Measurements from ENCODE around the gene SLMAP.

Gene SLMAP

GRCh38 chr3:57923101-57923500 lies 167.0 kb downstream of the SLMAP start:
- TF ChIP-seq CTCF (IDR thresholded peaks at IDR 0.05; ENCODE audit: extremely low read depth, missing control alignments), result no peak
- no peak for DNase-seq (ENCODE audit: low spot score)

DNA sequence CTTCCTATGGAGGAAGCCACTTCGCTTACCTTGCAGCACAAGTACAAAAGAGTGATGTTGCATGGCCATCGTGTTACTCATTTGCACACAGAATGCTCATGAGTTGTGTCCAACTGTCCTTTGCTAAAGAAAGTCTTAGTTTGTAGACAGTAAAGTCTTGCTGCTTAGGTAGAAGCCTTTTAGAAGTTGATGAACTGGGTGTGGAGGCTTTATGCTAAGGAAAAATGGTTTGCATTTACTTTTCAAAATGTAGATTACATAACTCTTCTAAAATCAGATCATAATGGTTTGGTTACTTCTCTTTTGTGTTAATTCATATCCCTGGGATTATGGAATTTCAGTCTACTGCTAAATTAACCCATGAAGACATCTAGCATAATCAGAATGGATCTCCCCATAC lies 167.6 kb downstream of the SLMAP start:
- no peak for DNase-seq (ENCODE audit: low spot score)
- TF ChIP-seq CTCF (IDR thresholded peaks at IDR 0.05; ENCODE audit: extremely low read depth, missing control alignments), result no peak

DNA sequence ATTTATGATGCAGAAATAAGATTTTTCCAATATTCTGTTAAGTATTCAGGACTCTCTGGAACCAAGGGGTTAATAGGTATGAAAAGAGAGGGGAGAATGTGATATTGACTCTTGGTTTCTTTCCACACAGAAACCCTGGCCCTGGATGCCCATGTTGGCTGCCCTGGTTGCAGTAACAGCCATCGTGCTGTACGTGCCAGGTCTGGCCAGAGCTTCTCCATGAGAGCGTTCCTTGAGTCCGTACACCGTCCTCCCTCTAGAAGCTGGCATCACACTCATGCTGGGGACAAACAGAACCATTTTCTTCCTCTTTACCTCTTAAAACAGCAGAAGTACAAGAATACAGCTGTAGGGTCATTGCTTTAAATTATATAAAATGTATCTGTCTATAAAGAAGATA lies 171.1 kb downstream of the SLMAP start:
- TF ChIP-seq CTCF (IDR thresholded peaks at IDR 0.05; ENCODE audit: extremely low read depth, missing control alignments), result no peak
- DNase-seq (ENCODE audit: low spot score), result no peak

GRCh38 chr3:57927916-57928315 lies 171.8 kb downstream of the SLMAP start:
- no peak for TF ChIP-seq CTCF (IDR thresholded peaks at IDR 0.05; ENCODE audit: extremely low read depth, missing control alignments)
- no peak for DNase-seq (ENCODE audit: low spot score)

- no peak for TF ChIP-seq CTCF (IDR thresholded peaks at IDR 0.05; ENCODE audit: extremely low read depth, missing control alignments)
- no peak for DNase-seq (ENCODE audit: low spot score)
Observed at GRCh38 chr3:57928511-57928910, 172.4 kb downstream of the SLMAP start.

DNA sequence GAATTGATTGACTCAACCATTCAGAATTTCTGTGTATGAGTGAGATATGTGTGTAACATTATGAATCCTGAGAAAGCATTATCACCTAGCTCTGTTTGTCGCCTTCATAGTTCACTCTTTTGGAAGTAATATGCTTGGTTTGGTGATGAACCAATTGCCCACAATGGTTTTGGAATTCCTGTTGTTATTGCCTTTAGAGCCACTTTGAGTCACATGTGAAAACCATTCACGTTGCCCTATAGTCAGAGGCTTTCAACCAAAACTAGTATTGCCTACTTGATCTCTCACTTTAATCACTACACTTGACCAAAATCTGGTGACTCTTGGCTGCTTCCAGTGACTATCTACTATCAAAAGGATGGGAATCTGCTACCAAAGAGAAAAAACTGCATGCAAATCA lies 173.9 kb downstream of the SLMAP start:
- no peak for DNase-seq (ENCODE audit: low spot score)
- TF ChIP-seq CTCF (IDR thresholded peaks at IDR 0.05; ENCODE audit: extremely low read depth, missing control alignments), result no peak

GRCh38 chr3:57933602-57934001 lies 177.5 kb downstream of the SLMAP start:
- no peak for DNase-seq (ENCODE audit: low spot score)
- no peak for TF ChIP-seq CTCF (IDR thresholded peaks at IDR 0.05; ENCODE audit: extremely low read depth, missing control alignments)

Measured in GM20000 (cell line).